HG02759 (cell line): ENCODE data around the gene CUL9.

Experiments
- ATAC-seq: cut with Tn5 transposase; IDR thresholded peaks from one replicate; pipeline ENCODE4 v1.9.1; 2021; ENCODE audit warnings: mild to moderate bottlenecking, moderate library complexity; ENCODE audit not compliant: unreplicated experiment

Gene CUL9

DNA sequence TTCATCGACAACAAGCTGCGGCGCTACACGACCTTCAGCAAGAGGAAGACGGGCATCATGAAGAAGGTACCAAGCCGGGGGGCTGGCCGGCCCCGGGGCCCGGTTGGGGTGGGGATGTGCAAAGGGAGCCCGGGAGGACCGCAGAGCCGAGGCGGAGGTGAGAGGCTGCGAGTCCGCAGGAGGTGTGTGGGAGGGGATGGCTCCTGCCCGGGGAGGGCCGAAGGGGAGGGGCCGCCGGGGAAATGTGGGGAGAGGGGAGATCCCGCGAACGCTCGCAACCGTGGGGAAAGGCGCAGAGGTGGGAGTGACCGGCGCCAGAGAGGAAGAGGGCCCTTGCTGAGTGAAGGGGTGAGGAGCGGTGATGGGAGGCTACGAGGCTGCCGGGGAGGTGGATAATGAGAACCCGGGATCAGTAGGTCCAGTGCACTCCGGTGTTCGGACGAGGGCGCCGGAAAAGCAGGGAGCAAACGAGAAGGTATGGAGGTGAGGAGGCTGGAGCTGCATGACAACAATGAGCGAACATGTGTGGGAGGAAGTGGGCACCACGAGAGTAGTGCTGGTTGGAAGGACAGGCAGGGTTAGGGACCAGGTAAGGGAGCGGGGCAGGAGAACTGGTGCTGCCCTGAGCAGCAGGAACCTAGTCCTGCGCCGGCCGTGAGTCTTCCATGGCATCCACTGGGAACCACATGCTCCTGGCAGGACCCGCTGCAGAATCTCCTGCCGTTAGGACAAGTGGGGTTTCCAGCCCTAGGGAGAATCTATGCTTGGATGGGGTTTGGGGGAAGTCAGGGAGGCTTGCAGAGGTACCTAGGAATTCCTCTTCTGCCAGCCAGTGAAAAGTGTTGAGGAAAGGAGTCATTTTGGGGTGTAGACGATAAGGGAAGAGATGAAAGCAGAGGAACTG lies 9.6 kb upstream of the CUL9 start:
- no peak for ATAC-seq

DNA sequence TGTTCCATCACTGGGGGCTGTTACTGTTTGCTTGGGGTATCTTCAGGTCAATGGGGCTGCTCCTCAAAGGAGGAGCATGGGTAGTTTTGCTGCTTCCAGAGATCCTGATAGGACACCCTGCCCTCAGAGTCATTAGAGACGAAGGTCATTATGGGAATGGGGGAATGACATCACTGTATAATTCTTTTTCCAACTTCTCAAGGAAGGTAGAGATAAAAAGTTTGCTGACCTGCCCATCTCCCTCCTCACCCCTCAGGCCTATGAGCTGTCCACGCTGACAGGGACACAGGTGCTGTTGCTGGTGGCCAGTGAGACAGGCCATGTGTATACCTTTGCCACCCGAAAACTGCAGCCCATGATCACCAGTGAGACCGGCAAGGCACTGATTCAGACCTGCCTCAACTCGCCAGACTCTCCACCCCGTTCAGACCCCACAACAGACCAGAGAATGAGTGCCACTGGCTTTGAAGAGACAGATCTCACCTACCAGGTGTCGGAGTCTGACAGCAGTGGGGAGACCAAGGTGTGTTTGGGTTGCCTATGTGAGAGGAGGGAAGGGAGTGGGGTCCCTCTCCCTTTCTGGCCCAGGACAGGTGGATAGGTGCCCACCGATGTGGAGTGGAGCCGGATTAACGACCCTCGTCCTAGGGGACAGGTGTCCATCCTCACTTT lies 8.3 kb upstream of the CUL9 start:
- no peak for ATAC-seq

DNA sequence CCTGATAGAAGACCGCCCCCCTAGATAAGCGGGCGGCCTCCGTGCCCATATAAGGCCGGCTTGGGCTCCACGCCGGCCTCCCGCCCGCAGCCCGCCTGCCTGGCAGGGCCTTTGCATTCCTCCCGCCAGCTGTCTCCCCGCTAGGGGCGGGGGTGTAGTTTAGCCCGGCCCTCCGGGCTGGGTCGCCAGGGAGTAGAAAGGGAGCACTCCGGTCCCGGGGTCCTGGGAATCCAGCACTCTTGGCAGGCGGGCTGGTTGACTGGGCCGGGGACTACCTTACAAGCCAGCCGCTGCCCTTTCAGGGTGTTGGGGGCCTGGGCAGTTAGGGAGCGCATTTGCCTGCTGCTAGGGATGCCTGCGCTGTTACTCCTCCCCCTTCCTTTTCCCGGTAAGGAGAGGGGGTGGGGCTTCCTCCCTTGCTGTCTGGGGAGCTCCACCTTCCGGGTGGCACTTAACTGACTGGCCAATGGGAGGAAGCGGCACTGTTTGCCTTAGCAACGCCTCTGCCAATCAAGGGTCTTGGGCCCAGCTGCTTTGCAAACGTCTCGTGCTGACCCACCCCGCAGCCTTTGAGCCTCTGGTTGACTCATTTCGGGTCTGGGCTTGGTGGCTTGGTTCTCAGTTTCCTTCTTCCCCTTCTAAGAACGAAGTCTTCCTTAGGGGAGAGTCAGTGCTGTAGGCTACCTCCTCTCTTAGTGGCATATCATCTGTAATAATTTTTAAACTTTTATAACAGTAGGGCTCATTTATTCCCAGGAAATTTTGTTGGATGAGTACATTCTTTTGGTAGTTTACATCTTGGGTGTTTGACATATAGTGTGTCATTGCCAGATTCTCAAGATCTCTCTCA lies 7.5 kb upstream of the CUL9 start:
- ATAC-seq, result peak; percentile 67

DNA sequence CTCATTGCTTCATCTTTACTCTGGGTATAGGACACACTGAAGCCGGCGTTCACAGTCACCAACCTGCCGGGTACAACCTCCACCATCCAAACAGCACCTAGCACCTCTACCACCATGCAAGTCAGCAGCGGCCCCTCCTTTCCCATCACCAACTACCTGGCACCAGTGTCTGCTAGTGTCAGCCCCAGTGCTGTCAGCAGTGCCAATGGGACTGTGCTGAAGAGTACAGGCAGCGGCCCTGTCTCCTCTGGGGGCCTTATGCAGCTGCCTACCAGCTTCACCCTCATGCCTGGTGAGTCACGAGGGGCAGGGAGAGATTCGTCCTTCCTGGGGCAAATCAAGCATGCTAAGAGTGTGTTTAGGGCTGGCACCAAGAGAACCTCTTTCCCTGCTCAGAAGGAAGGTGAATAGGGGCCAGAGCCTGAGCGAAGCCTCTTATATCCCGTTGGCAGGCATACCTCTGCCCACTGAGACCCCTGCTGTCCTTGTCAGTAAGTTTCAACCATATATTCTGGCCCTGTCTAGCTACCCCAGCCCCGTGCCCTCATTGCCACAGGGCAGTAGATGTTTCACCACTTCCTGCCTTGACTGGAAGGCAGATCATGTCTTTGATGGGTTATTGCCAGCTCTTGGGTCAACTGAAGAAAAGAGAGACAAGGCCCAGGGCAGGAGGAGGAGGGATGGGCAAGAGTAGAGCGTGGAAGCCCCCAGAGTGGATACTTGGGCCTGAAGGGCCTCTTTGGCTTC lies 6.1 kb upstream of the CUL9 start:
- no peak for ATAC-seq

DNA sequence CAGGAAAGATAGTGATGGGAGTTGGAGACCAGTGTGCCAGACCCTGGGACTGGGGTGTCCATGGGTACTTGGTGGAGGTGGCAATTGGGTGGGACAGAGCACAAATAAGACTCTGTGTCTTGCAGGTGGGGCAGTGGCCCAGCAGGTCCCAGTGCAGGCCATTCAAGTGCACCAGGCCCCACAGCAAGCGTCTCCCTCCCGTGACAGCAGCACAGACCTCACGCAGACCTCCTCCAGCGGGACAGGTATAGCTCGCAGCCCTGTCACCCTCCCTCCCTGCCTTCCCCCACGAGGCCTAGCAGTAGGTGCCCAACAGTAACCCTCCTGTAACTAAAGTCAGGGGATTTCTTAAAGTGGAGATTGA lies 5.6 kb upstream of the CUL9 start:
- no peak for ATAC-seq

DNA sequence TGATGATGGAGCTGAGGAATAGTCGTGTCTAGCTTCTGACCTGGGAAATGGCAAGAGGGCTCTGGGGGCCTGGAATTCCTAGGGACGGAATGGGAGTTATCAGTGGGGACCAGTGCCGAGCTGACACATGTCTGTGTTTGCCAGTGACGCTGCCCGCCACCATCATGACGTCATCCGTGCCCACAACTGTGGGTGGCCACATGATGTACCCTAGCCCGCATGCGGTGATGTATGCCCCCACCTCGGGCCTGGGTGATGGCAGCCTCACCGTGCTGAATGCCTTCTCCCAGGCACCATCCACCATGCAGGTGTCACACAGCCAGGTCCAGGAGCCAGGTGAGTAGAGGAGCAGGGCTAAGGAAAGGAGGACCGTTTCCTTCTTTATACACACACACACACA lies 3.8 kb upstream of the CUL9 start:
- no peak for ATAC-seq

DNA sequence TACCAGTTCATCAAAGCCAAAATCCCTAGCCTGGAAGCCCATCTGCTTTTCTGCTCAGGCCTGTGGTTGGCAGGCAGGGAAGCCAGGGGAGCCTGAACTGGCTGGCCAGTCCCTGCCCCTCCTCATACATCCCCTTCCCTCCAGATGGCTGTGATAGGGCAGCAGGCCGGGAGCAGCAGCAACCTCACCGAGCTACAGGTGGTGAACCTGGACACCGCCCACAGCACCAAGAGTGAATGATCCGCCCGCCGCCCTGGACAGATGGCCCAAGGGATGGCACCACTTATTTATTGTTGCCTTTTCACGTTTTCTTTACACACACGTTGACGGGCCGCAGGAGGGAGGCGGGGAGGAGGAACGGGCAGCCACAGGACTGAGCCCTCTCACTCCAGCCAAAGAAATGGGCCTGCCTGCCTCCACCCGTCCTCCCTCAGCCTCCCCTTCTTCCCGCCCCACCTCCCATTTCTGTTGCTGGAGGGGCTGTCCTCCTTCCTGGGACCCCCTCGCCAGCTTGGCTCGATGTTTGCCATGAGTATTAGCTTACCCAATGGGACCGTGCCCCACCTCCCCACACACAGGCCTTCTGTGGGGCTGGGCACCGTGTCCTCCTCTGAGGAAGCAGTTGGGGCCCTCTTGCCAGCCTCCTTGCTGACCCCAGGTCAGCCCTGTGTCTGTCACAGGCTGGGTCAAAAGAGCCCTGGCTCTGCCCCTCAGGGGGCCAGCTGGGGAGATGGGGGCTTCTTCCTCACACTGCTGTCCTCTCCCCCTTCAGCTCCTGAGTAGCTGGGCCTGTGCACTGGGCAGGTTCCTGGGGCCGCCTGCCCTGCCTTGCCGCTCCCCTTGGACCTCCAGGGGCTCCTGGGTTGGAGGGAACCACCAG lies 2.8 kb upstream of the CUL9 start:
- ATAC-seq, result no peak

DNA sequence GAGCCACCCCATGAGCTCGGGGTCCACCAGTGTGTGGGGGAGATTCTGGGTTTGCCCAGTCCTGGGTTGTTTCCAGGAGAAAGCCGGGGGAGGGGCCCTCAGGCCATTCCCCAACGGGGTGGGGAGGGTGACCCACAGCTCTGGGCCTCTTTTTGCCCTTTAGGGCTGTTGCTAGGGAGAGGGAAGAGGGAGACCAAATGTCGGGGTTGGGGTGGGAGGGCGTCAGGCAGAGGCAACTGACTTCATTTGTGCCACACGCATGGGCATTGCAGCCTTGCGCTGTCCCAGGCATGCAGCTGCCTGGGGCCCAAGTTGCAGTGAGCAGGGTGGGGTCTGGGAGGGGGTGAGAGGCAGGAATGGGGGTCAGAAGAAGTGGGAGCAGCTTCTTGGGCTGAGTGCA lies 1.9 kb upstream of the CUL9 start:
- ATAC-seq, result no peak

DNA sequence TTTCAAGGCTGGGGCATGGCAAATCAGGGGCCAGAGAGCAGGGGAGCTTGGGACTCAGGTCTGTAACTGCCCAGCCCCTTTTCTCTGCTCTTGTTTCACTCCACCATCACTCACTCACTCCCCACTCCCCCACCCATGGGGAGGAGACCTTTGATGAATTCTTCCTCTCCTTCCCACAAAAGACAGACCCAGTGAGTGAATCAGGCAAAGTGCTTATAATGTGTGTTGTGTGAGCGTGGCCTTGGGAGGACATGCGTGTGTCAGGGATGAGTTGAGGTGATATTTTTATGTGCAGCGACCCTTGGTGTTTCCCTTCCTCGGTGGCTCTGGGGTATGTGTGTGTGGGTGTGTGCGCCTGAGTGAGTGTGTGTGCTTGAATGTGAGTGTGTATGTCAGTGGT lies 1.0 kb upstream of the CUL9 start:
- no peak for ATAC-seq

DNA sequence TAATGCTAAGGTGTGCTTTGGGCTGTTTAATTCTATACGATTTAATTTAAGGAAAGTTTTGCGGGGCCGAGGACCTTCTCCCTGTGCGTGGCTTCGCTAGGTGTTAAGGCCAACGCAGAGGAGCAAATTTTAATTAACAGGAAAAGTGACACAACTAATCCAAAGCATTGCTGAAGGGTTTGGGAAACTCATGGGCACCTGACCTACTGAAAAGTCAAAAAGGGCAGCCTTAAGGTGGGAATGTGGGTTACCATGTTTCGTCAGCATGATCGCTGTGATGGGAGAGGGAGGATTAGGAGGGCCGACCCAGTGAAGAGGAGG lies 415 bp upstream of the CUL9 start:
- no peak for ATAC-seq

DNA sequence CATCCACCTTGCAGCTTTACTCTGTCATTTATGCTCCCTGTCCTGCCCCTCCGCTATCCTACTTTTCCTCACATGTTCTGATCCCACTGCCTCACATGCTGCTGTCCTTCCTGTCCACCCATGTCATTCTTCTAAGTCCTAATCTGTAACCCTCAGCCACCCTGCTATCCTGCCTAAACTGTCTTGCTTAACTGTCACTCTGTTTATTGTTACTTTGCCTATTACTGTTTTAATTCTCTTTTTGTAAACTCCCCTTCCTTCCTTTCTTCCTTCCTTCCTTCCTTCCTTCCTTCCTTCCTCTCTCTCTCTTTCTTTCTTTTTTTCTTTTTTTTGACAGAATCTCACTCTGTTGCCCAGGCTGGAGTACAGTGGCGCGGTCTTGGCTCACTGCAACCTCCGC lies 1.4 kb downstream of the CUL9 start:
- ATAC-seq, result no peak

DNA sequence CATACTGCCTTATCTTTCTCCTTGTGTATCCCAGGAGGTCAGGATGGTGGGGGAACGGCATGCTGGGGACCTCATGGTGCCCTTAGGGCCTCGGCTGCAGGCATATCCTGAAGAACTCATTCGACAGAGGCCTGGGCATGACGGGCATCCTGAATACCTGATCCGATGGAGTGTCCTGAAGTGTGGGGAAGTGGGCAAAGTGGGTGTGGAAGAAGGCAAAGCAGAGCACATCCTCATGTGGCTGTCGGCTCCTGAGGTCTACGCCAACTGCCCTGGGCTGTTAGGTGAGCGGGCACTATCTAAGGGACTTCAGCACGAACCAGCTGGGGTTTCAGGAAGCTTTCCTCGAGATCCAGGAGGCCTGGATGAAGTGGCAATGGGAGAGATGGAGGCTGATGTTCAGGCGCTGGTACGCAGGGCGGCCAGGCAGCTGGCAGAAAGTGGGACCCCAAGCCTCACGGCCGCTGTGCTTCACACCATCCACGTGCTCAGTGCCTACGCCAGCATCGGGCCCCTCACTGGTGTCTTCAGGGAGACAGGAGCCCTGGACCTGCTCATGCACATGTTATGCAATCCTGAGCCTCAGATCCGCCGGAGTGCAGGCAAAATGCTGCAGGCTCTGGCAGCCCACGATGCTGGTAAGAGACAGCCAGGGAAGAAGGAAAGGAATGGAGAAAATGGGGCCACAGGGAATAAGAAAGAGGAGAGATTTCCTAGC lies 2.4 kb downstream of the CUL9 start:
- ATAC-seq, result no peak

DNA sequence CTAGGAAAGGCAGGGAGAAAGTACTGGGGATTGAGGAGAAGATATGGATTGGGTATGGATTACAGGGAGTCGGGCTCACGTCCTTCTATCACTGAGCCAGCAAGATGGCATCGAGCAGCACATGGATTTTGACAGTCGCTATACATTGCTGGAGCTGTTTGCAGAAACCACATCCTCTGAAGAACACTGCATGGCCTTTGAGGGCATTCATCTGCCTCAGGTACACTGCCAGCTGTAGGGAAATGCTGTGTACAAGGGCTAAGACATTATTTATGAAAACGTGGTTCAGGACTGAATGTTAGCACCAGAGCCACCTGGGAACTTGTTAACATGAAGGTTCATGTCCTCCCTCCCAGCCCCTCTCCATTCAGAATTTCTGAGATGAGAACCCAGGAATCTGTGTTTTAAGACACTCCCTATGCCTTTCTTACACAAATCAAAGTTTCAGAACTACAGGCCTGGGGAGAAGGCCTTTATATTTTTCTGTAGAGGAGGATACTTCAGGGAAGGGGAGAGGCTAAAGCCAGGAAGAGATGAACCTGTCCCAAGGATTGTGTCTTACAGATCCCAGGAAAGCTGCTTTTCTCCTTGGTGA lies 3.5 kb downstream of the CUL9 start:
- no peak for ATAC-seq

DNA sequence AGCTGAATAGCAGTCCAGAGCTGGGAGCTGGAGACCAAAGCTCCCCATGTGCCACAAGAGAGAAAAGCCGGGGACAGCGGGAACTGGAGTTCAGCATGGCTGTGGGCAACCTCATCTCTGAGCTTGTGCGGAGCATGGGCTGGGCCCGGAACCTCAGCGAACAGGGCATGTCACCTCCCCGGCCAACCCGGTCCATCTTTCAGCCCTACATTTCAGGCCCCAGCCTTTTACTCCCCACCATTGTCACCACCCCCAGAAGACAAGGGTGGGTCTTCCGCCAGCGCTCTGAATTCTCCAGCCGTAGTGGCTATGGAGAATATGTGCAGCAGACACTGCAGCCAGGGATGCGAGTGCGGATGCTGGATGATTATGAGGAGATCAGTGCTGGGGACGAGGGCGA lies 4.0 kb downstream of the CUL9 start:
- ATAC-seq, result no peak

DNA sequence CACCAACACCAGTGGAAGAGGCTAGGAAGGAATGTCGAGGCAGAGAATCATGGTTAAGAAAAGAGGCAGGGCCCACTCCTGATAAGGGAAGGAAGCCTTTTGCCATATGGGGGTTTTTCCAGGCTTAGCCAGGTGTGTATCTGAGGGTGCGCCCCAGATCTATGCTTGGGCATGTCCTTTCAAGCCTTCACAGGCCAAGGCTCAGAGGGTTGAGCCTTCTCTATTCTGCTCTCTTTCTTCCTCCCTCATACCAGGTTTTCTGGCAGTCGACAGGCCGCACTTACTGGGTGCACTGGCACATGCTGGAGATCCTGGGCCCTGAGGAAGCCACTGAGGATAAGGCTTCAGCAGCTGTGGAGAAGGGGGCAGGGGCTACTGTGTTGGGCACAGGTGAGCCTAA lies 4.7 kb downstream of the CUL9 start:
- ATAC-seq, result no peak

DNA sequence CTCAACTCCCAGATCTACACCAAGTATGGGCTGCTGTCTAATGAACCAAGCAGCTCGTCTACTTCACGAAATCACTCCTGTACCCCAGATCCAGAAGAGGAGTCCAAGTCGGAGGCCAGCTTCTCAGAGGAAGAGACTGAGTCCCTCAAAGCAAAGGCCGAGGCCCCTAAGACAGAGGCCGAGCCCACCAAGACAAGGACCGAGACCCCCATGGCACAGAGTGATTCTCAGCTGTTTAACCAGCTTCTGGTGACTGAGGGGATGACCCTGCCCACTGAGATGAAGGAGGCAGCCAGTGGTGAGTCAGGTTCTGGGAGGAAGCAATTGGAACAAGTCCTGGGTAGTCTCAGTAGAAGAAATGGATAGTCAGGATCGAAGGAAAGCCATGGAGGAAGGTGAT lies 5.8 kb downstream of the CUL9 start:
- no peak for ATAC-seq

DNA sequence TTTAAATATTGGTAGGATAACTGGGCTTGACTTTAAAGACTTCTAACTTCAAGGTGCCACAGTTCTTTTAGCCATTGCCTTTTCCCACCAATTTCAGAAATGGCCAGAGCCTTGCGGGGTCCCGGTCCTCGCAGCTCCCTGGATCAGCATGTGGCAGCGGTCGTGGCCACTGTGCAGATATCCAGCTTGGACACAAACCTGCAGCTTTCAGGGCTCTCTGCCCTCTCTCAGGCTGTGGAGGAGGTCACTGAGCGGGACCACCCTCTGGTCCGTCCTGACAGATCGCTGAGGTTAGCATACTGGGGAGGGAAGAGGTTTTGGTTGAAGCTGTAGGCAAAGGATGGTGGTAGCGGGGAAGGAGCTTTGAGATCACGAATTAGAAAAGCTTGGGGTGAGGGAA lies 6.4 kb downstream of the CUL9 start:
- ATAC-seq, result no peak

DNA sequence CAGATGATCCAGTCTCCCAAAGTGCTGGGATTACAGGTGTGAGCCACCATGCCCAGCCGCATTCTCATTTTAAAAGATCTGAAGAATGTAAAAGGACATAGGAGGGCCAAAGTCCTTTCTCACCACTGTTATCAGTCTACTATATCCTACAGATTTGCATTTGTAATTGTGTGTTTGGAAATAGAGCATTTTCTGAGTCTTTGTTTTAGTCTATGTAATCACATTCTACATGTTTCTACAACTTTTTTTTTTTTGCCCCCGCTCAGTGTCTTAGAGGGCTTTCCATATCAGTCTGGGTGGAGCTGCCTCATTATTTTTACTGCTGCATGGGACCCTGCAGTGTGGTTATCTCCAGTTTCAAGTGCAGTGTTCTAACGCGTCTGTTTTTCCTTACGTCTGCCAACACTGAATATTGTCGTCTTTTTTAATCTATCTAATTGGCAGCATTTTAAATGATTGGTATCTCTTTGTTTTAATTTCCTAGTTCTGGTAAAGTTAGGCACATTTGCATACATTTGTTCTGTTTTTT lies 7.8 kb downstream of the CUL9 start:
- ATAC-seq, result no peak

DNA sequence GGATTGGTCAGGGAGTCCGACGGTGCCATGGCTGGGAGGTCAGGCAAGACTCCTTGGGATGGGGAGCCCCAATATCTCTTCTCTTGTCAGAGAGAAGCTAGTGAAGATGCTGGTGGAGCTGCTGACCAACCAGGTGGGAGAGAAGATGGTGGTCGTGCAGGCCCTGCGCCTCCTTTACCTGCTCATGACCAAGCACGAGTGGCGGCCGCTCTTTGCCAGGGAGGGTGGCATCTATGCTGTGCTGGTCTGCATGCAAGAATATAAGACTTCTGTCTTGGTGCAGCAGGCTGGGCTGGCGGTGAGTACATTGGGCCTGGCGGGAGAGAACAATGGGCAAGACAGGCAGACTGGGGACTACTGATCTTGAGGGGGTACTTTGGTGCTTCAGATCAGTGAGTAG lies 10.9 kb downstream of the CUL9 start:
- ATAC-seq, result no peak
